Endodermal cell (in vitro differentiated cells): Measurements from ENCODE around the gene ACTR10. TPM values are rescaled to one million over a fixed set of nuclear protein-coding genes. Genes with fewer than 3 reads are reported as not detected.
A peak's percentile ranks its signal among the peaks of the same experiment; 100 is the strongest.

ENCODE experiments used
- DNase-seq: peaks from one replicate; pipeline ENCODE4 v3.0.0-alpha.2; 2017
- H3K27ac ChIP-seq: 2 replicates; pipeline ENCODE4 v1.5.1; 2013; ENCODE audit warnings: mild to moderate bottlenecking, low read depth, low read length, moderate library complexity
- H3K27me3 ChIP-seq: 2 replicates; pipeline ENCODE4 v1.6.1; 2013; ENCODE audit warnings: mild to moderate bottlenecking, low read length, moderate library complexity; ENCODE audit not compliant: insufficient read depth, control insufficient read depth, poor library complexity, severe bottlenecking
- H3K36me3 ChIP-seq: 2 replicates; pipeline ENCODE4 v1.7.0; 2013; ENCODE audit warnings: mild to moderate bottlenecking, low read length, moderate library complexity; ENCODE audit not compliant: control insufficient read depth, insufficient read depth
- H3K4me1 ChIP-seq: one replicate; pipeline ENCODE4 v1.7.0; 2013; ENCODE audit warnings: low read length; ENCODE audit not compliant: control insufficient read depth, insufficient read depth
- H3K4me3 ChIP-seq: 2 replicates; pipeline ENCODE4 v1.5.1; 2013; ENCODE audit warnings: mild to moderate bottlenecking, low read length, moderate library complexity
- H3K9ac ChIP-seq: 2 replicates; pipeline ENCODE4 v1.6.1; 2013; ENCODE audit warnings: mild to moderate bottlenecking, low read length, moderate library complexity; ENCODE audit not compliant: poor library complexity, severe bottlenecking; ENCODE audit errors: extremely low read depth
- H3K9me3 ChIP-seq: 2 replicates; pipeline ENCODE4 v1.6.1; 2013; ENCODE audit warnings: mild to moderate bottlenecking, low read length, moderate library complexity; ENCODE audit not compliant: control insufficient read depth
- H3K27ac Mint-ChIP-seq: 2 replicates; pipeline ENCODE4 v1.8.0; 2020; ENCODE audit warnings: mixed read lengths
- H3K27me3 Mint-ChIP-seq: 2 replicates; pipeline ENCODE4 v1.8.0; 2021; ENCODE audit warnings: mild to moderate bottlenecking, mixed read lengths; ENCODE audit not compliant: insufficient read depth
- H3K36me3 Mint-ChIP-seq: 2 replicates; pipeline ENCODE4 v1.8.0; 2020; ENCODE audit warnings: low read depth, mixed read lengths
- H3K4me1 Mint-ChIP-seq: 2 replicates; pipeline ENCODE4 v1.8.0; 2020; ENCODE audit warnings: mixed read lengths
- H3K4me3 Mint-ChIP-seq: 2 replicates; pipeline ENCODE4 v1.8.0; 2020; ENCODE audit warnings: mild to moderate bottlenecking, moderate library complexity, mixed read lengths
- H3K9me3 Mint-ChIP-seq: 2 replicates; pipeline ENCODE4 v1.8.0; 2020; ENCODE audit warnings: mild to moderate bottlenecking, mixed read lengths
- WGBS, 2 experiments: methylation state at CpG; one replicate each; pipeline versions ENCODE4 v1.1.5 to v1.1.7; 2013; ENCODE audit warnings: missing lambda C conversion rate in 2 of 2, mixed read lengths in 1 of 2; ENCODE audit not compliant: insufficient coverage in 1 of 2, insufficient read length in 1 of 2; 5-methylcytosine and 5-hydroxymethylcytosine counted together
- total RNA-seq, 2 donors: library from RNA; stranded (reverse); fragmentation: NEBNext Ultra II Directional in 1 of 2; extraction: Animal tissue kit (Norgen Biotek cat#: 25700) in 1 of 2; gene quantifications; 2 replicates in 1 of 2; 3 replicates in 1 of 2; pipeline ENCODE4 v1.2.1, GENCODE V29; 2021
- TF ChIP-seq, protein P1 (sequence below): fragments of 200-600 bp; sonication (generic); conservative IDR thresholded peaks from 2 replicates; pipeline ENCODE4 v1.5.0; 2021; ENCODE audit warnings: antibody characterized with exemption, mild to moderate bottlenecking

The ACTR10 gene
- total RNA-seq, 2 donors from 2014 or later = 53.2 to 53.8 TPM

- Mint-ChIP-seq H3K27ac (peak overlapping the region; percentile 100), H3K4me3 (peak overlapping the region; percentile 95), H3K9me3 (no peaks in the 10 kb centered on the region), H3K36me3 (peaks cover 9% of the 10 kb centered on the region), H3K27me3 (no peaks in the 10 kb centered on the region), H3K4me1 (peaks cover 20% of the 10 kb centered on the region)
- DNase-seq = no peak
- Histone ChIP-seq H3K27me3 (no peaks in the 10 kb centered on the region), H3K27ac (peak overlapping the region; percentile 36), H3K9me3 (no peaks in the 10 kb centered on the region), H3K9ac (peak overlapping the region; percentile 99), H3K4me3 (peak overlapping the region; percentile 99), H3K36me3 (peaks cover 18% of the 10 kb centered on the region), H3K4me1 (no peaks in the 10 kb centered on the region)
- 11 to 21% methylated on average over 10 to 16 of the region's 16 CpGs for WGBS, 2 experiments
- TF ChIP-seq, protein P1, sequence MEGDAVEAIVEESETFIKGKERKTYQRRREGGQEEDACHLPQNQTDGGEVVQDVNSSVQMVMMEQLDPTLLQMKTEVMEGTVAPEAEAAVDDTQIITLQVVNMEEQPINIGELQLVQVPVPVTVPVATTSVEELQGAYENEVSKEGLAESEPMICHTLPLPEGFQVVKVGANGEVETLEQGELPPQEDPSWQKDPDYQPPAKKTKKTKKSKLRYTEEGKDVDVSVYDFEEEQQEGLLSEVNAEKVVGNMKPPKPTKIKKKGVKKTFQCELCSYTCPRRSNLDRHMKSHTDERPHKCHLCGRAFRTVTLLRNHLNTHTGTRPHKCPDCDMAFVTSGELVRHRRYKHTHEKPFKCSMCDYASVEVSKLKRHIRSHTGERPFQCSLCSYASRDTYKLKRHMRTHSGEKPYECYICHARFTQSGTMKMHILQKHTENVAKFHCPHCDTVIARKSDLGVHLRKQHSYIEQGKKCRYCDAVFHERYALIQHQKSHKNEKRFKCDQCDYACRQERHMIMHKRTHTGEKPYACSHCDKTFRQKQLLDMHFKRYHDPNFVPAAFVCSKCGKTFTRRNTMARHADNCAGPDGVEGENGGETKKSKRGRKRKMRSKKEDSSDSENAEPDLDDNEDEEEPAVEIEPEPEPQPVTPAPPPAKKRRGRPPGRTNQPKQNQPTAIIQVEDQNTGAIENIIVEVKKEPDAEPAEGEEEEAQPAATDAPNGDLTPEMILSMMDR = no peak
Observed at GRCh38 chr14:58243790-58244555, 44.0 kb downstream of the ACTR10 start.

DNA sequence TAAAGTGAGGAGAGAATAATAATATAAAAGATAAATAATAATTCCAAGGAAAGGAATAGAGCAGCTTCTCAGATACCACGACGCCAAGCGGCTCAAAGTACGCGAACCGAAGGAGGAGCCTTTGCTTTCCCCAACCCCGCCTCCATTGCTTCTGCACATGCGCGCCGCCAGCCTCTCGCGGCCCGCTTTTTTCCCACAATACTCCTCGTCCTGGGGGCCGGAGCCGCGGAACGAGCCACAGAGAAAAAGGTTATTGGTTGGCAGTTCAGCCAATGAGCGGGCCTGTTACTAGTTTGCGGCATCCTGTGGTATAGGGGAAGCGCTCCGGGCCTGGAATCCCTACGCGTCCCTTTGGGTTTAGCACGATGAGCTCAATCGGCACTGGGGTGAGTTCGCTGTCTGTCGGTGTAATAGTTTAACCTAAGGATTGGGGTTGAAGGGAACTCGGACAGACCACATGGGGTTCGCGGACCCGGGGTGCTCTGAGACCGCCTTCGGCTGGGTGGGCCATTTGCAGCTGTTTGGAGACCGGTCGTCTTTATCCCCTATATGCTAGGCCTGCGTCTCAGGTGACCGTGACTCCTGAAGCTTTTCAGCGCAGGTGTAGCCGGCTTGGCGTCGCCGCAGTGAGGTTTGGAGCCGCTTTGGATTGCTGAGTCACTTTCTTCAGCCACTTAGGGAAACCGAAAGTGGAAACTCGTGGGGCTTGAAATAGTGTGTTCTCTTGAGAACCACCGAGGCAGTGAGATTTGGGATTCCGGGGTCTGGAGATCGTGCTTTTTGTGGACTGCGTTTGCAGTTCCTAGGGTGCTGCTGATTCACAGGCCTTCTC is 44.8 kb downstream of the ACTR10 start, which contains the start of gene PSMA3:
Gene PSMA3, plus strand, starts transcription at position 288 of the 832 bp plus-strand sequence. Its CDS starts 78 bp downstream, at position 366.
- Histone ChIP-seq H3K9ac (peak within 1 kb of the TSS; percentile 99), H3K27me3 (no peaks in the 10 kb centered on the region), H3K9me3 (no peaks in the 10 kb centered on the region), H3K36me3 (peaks cover 19% of the 10 kb centered on the region), H3K4me1 (no peaks in the 10 kb centered on the region), H3K27ac (peak within 1 kb of the TSS; percentile 90), H3K4me3 (peak within 1 kb of the TSS; percentile 99)
- Mint-ChIP-seq H3K27ac (peak within 1 kb of the TSS; percentile 100), H3K4me3 (peak within 1 kb of the TSS; percentile 95), H3K36me3 (peaks cover 9% of the 10 kb centered on the region), H3K4me1 (peaks cover 20% of the 10 kb centered on the region), H3K27me3 (no peaks in the 10 kb centered on the region), H3K9me3 (no peaks in the 10 kb centered on the region)
- WGBS, 2 experiments = 0% methylated on average over 22 to 50 of the region's 50 CpGs
- TF ChIP-seq, protein P1 = peak; percentile 21
- peak; percentile 99 for DNase-seq

- Mint-ChIP-seq H3K9me3 (no peaks in the 10 kb centered on the region), H3K4me1 (peaks cover 20% of the 10 kb centered on the region), H3K4me3 (peak overlapping the region; percentile 95), H3K27ac (peak overlapping the region; percentile 100), H3K27me3 (no peaks in the 10 kb centered on the region), H3K36me3 (peaks cover 14% of the 10 kb centered on the region)
- Histone ChIP-seq H3K9me3 (no peaks in the 10 kb centered on the region), H3K4me1 (no peaks in the 10 kb centered on the region), H3K9ac (peak overlapping the region; percentile 99), H3K27ac (peak overlapping the region; percentile 90), H3K4me3 (peak overlapping the region; percentile 99), H3K36me3 (peaks cover 24% of the 10 kb centered on the region), H3K27me3 (no peaks in the 10 kb centered on the region)
- WGBS, 2 experiments = 9% methylated on average over 2 of the region's 3 CpGs; no CpG with 5 or more reads in 1 of the 2 experiments
- DNase-seq = no peak
- TF ChIP-seq, protein P1 = no peak
Observed at GRCh38 chr14:58245562-58245961, 45.6 kb downstream of the ACTR10 start.
